Measurements from ENCODE around the gene CDK17.

DNA sequence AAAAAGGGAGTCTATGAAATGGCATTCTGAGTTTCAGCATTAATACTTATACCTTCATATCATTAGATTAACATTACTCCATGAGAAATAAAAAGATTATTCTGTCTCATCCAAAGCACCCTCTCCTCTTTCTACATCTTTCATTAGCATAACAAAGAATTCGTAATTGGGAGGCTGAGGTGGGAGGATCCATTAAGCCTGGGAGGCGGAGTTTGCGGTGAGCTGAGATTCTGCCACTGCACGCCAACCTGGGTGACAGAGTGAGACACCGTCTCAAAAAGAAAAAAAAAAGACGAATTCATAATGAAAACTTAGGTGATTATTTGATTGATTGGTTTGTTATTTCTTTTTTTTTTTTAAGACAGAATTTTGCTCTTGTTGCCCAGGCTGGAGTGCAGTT is 1.8 kb upstream of the CDK17 start:
- TF ChIP-seq POLR2AphosphoS5 (IDR thresholded peaks at IDR 0.05; ENCODE audit: low read depth, low read length) = no peak
- no peak for TF ChIP-seq TAF1 (IDR thresholded peaks at IDR 0.05; ENCODE audit: borderline replicate concordance, insufficient read depth, low read length)
- TF ChIP-seq SIN3A (IDR thresholded peaks at IDR 0.05; ENCODE audit: borderline replicate concordance, insufficient read depth, low read length) = no peak
